Hematopoietic multipotent progenitor cell treated with erythropoietin and hydrocortisone succinate and interleukin-3 and kit ligand, for 8 days (in vitro differentiated cells): Measurements from ENCODE around the gene TLK2.

Experiments used
- DNase-seq: peaks from one replicate; pipeline ENCODE4 v3.0.0-alpha.2; 2015

Gene TLK2

GRCh38 chr17:62630365-62631085 lies 151.9 kb downstream of the TLK2 start:
- no peak for DNase-seq

GRCh38 chr17:62631086-62631935 lies 152.7 kb downstream of the TLK2 start:
- DNase-seq: no peak

GRCh38 chr17:62631936-62632924 lies 153.6 kb downstream of the TLK2 start:
- no peak for DNase-seq

GRCh38 chr17:62637809-62638208 lies 159.2 kb downstream of the TLK2 start:
- no peak for DNase-seq

- DNase-seq: no peak
These were observed 162.5 kb downstream of the TLK2 start for GRCh38 chr17:62641153-62641552.

GRCh38 chr17:62641951-62642350 lies 163.3 kb downstream of the TLK2 start:
- DNase-seq: no peak

- DNase-seq: no peak
These were observed 164.9 kb downstream of the TLK2 start for GRCh38 chr17:62643496-62643895.

GRCh38 chr17:62644487-62645173 lies 166.0 kb downstream of the TLK2 start:
- no peak for DNase-seq

GRCh38 chr17:62648251-62648955 lies 169.8 kb downstream of the TLK2 start:
- DNase-seq: no peak

GRCh38 chr17:62648956-62649294 lies 170.3 kb downstream of the TLK2 start:
- no peak for DNase-seq

- no peak for DNase-seq
These were observed 170.9 kb downstream of the TLK2 start for GRCh38 chr17:62649570-62649969.

- no peak for DNase-seq
These were observed 172.0 kb downstream of the TLK2 start for GRCh38 chr17:62650587-62650986.

GRCh38 chr17:62652251-62653001 lies 173.8 kb downstream of the TLK2 start:
- no peak for DNase-seq

- DNase-seq: peak; percentile 44
These were observed 174.6 kb downstream of the TLK2 start for GRCh38 chr17:62653002-62653825.

GRCh38 chr17:62653826-62654761 lies 175.5 kb downstream of the TLK2 start:
- peak; percentile 14 for DNase-seq

- DNase-seq: no peak
These were observed 177.0 kb downstream of the TLK2 start for GRCh38 chr17:62655656-62656055.

GRCh38 chr17:62656446-62656845 lies 177.8 kb downstream of the TLK2 start:
- no peak for DNase-seq

GRCh38 chr17:62657145-62657665 lies 178.6 kb downstream of the TLK2 start:
- DNase-seq: no peak

GRCh38 chr17:62657690-62658089 lies 179.1 kb downstream of the TLK2 start:
- DNase-seq: no peak
